HG03378 (cell line): Measurements from ENCODE around the gene SLC36A4.
"Not testable (repeated sequence)": the region's sequence is repeated elsewhere in the genome, so short reads cannot be mapped to it uniquely, and the experiment has no call there.

Experiments
- ATAC-seq: cut with Tn5 transposase; IDR thresholded peaks from one replicate; pipeline ENCODE4 v1.9.1; 2021; ENCODE audit warnings: mild to moderate bottlenecking, moderate library complexity; ENCODE audit not compliant: unreplicated experiment

Gene SLC36A4

GRCh38 chr11:93194673-93195291 lies 3.0 kb downstream of the SLC36A4 start:
- ATAC-seq, result no peak

GRCh38 chr11:93193731-93194130 lies 4.1 kb downstream of the SLC36A4 start:
- no peak for ATAC-seq

GRCh38 chr11:93192163-93192562 lies 5.6 kb downstream of the SLC36A4 start:
- no peak for ATAC-seq

GRCh38 chr11:93189462-93189861 lies 8.3 kb downstream of the SLC36A4 start:
- no peak for ATAC-seq

- no peak for ATAC-seq
Measured at GRCh38 chr11:93188726-93189125, 9.1 kb downstream of the SLC36A4 start.

- no peak for ATAC-seq
Measured at GRCh38 chr11:93187290-93187689, 10.5 kb downstream of the SLC36A4 start.

- ATAC-seq, result not testable (repeated sequence)
Measured at GRCh38 chr11:93177891-93178290, 19.9 kb downstream of the SLC36A4 start.

- no peak for ATAC-seq
Measured at GRCh38 chr11:93169950-93170561, 27.7 kb downstream of the SLC36A4 start.

GRCh38 chr11:93169143-93169542 lies 28.6 kb downstream of the SLC36A4 start:
- no peak for ATAC-seq

- peak; percentile 64 for ATAC-seq
Measured at GRCh38 chr11:93166862-93167261, 30.9 kb downstream of the SLC36A4 start.

GRCh38 chr11:93166194-93166593 lies 31.6 kb downstream of the SLC36A4 start:
- ATAC-seq, result peak; percentile 40

- no peak for ATAC-seq
Measured at GRCh38 chr11:93160808-93161207, 37.0 kb downstream of the SLC36A4 start.

- ATAC-seq, result no peak
Measured at GRCh38 chr11:93160156-93160555, 37.6 kb downstream of the SLC36A4 start.

- no peak for ATAC-seq
Measured at GRCh38 chr11:93159721-93160120, 38.1 kb downstream of the SLC36A4 start.

GRCh38 chr11:93155738-93156137 lies 42.1 kb downstream of the SLC36A4 start:
- ATAC-seq, result no peak

- no peak for ATAC-seq
Measured at GRCh38 chr11:93145390-93145915, 52.3 kb downstream of the SLC36A4 start.

GRCh38 chr11:93143800-93144199 lies 54.0 kb downstream of the SLC36A4 start:
- peak; percentile 78 for ATAC-seq

GRCh38 chr11:93143186-93143585 lies 54.6 kb downstream of the SLC36A4 start:
- ATAC-seq, result no peak

- no peak for ATAC-seq
Measured at GRCh38 chr11:93133488-93134109, 64.2 kb downstream of the SLC36A4 start.

- no peak for ATAC-seq
Measured at GRCh38 chr11:93132836-93133235, 65.0 kb downstream of the SLC36A4 start.

- no peak for ATAC-seq
Measured at GRCh38 chr11:93131709-93132108, 66.1 kb downstream of the SLC36A4 start.

- no peak for ATAC-seq
Measured at GRCh38 chr11:93128574-93128973, 69.2 kb downstream of the SLC36A4 start.
